ENCODE measurements around the gene ZNF160.

GRCh38 chr19:53034948-53035675 lies 68.1 kb downstream of the ZNF160 start:
- no peak for TF ChIP-seq CTCF (conservative IDR thresholded peaks at IDR 0.05 in 1 of 2, IDR thresholded peaks at IDR 0.05 in 1 of 2; ENCODE audit: low read depth in 1 of 2, low read length in 2 of 2)
- no peak for TF ChIP-seq EZH2 (IDR thresholded peaks at IDR 0.05; ENCODE audit: low read length, missing control alignments)
